Fibroblast of upper back skin (primary cell): ENCODE results near the gene RAB4B.
A peak's percentile ranks its signal among the peaks of the same experiment; 100 is the strongest.
"Not testable (repeated sequence)": the region's sequence is repeated elsewhere in the genome, so short reads cannot be mapped to it uniquely, and the experiment has no call there.

ENCODE experiments used
- DNase-seq: peaks from one replicate; pipeline ENCODE4 v3.0.0-alpha.2; 2013

Gene RAB4B

GRCh38 chr19:40825460-40826095 is 47.5 kb downstream of the RAB4B start:
- not testable (repeated sequence) for DNase-seq

GRCh38 chr19:40826312-40826698 is 48.3 kb downstream of the RAB4B start:
- not testable (repeated sequence) for DNase-seq

- DNase-seq = not testable (repeated sequence)
Measured at GRCh38 chr19:40826699-40827385, 48.8 kb downstream of the RAB4B start.

GRCh38 chr19:40827386-40828247 is 49.6 kb downstream of the RAB4B start:
- no peak for DNase-seq

GRCh38 chr19:40829205-40829604 is 51.2 kb downstream of the RAB4B start:
- no peak for DNase-seq

GRCh38 chr19:40830741-40831140 is 52.7 kb downstream of the RAB4B start:
- DNase-seq = not testable (repeated sequence)

GRCh38 chr19:40831502-40832430 is 53.7 kb downstream of the RAB4B start:
- peak; percentile 89 for DNase-seq

- DNase-seq = not testable (repeated sequence)
Measured at GRCh38 chr19:40832431-40832790, 54.4 kb downstream of the RAB4B start.

GRCh38 chr19:40833728-40834533 is 55.9 kb downstream of the RAB4B start:
- DNase-seq = not testable (repeated sequence)

GRCh38 chr19:40836754-40837429 is 58.8 kb downstream of the RAB4B start:
- no peak for DNase-seq

GRCh38 chr19:40838477-40838876 is 60.4 kb downstream of the RAB4B start:
- DNase-seq = not testable (repeated sequence)

- DNase-seq = not testable (repeated sequence)
Measured at GRCh38 chr19:40842012-40842411, 64.0 kb downstream of the RAB4B start.

- not testable (repeated sequence) for DNase-seq
Measured at GRCh38 chr19:40842997-40843652, 65.1 kb downstream of the RAB4B start.

- not testable (repeated sequence) for DNase-seq
Measured at GRCh38 chr19:40843653-40844052, 65.6 kb downstream of the RAB4B start.
